NOMO-1 treated with DMSO at 0.1 percent for 48 hours (cell line): Measurements from ENCODE around the gene ZNF41.
A peak's percentile ranks its signal among the peaks of the same experiment; 100 is the strongest.
"Not testable (repeated sequence)": the region's sequence is repeated elsewhere in the genome, so short reads cannot be mapped to it uniquely, and the experiment has no call there.

Source experiments
- DNase-seq: peaks from one replicate; lab custom pipeline; 2025; ENCODE audit not compliant: unreplicated experiment; lab: John Stamatoyannopoulos, UW

The ZNF41 gene

DNA sequence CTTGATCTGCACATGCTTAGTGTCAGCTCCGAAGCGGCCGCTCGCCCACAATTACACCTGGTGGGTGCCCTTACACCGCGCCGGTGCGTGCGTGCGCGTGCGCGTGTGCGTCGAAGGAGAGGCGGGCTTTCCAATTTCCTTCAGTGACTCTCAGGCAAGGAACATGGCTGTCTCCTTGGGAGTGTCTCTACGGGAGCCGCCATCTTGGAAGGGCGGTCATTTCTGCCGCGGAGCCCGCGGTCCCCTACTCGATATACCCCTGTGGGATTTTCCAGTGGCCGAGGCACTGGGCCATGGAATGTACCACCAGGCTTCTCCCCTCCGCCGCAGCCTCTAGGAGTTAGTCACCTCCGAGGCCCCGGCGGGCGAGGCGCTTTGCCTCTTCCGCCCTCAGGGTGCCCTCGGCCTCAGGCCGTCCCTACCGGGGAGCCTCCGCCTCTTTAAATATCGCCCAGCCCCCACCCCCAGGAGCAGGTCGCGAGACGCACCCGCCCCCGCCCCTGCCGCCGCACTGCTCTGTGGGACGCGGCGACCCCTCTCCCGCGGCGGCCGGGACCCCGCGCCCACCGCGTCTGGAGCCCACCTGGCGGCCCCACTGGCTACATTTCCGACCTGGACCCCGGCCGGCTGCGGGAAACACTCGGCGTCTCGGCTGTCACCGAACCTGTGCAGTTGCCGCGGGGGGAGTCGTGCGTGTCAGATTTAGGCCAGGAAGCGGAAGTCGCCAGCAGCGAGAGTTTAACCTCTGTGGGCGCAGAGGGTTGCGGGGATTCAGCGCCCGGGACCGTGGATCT is at the start of gene ZNF41:
ZNF41 (minus strand) TSS at position 711 of the 794 bp plus-strand sequence. CDS start 15,741 bp downstream, outside the sequence.
- peak; percentile 71 for DNase-seq

DNA sequence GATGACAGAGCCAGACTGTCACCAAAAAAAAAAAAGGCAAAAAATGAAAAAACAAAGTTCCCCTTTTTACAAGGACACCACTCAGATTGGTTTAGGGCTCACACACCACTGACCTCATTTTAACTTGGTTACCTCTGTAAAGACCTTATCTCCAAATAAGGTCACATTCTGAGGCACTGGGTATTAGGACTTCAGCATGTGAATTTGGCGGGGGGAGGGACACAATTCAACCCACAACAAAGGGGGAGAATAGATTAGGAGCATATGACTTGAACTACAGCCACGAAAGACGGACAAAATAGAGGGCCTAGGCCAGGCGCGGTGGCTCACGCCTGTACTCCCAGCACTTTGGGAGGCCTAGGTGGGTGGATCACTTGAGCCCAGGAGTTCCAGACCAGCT is 47.0 kb upstream of the ZNF41 start:
- peak; percentile 40 for DNase-seq

DNA sequence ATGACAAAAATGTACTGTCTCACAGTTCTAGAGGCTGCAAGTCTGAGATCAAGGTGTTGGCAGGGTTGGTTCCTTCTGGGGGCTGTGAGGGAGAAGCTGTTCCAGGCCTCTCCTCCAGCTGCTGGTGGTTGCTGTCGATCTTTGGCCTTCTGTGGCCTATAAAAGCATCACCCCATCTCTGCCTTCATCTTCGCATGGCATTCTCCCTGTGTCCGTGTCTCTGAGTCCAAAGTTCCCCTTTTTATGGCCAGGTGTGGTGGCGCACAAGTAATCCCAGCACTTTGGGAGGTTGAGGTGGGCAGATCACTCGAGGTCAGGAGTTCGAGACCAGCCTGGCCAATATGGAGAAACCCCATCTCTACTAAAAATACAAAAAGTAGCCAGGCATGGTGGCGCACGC is 46.5 kb upstream of the ZNF41 start:
- no peak for DNase-seq

DNA sequence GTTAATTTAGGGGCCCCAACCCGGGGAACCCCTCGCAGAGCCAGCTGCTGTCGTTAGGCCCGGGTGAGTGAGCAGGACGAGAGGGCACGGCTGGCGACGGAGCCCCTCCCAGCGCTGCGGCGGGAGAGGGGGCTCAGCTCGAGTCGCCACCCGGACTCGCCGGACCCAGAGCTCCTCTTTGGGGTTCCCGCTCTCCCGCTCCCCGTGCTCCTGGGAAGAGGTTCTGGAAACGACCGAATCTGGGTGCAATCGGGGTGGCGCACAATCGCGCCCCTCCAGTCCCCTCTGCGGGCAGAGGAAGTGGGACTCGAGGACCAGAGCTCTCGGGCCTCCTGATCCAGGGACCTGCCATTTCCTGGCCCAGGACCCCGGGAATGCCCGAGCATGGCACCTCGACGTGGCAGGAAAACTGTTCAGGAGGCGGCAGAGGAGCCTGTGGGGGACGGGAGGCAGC is 40.7 kb upstream of the ZNF41 start:
- no peak for DNase-seq

DNA sequence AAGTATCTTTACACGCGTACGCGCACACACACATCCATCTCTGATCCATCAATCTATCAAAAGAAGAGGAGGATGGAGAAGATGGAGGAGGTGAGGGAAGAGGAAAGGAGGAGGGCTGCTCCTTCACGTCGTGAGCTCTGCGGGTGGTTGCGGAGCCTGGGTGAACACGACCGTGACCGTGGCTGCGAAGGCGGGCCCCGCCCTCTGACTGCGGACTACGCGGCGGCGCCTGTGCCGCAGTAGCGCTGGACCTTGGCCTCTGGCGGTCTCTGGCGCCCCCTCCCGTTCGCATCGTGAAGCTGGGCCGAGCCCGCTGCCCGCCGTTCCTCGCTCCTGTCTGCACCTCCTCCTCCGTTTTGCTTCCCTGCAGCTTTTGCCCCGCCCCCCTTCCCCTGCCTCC is 40.3 kb upstream of the ZNF41 start:
- DNase-seq: peak; percentile 51

DNA sequence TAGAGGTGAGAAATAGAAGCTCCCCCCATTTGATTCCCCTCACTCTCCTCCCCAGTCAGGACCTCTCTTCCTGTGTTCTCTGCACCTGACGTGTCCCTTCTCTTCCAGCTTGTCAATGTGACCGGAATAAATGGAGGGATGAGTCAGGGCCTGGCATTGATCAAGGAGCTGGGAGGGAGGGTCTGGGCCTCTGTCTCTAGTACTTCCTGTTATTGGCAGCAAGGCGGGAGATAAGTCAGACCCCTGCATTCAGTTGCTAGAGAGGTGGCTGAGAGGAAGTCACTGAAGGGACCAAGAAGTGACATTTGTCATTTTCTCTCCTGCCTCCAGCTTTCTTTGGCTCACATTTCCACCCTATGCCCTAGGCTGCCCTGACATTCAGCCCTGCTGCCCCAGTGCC is 35.1 kb upstream of the ZNF41 start:
- DNase-seq: no peak

DNA sequence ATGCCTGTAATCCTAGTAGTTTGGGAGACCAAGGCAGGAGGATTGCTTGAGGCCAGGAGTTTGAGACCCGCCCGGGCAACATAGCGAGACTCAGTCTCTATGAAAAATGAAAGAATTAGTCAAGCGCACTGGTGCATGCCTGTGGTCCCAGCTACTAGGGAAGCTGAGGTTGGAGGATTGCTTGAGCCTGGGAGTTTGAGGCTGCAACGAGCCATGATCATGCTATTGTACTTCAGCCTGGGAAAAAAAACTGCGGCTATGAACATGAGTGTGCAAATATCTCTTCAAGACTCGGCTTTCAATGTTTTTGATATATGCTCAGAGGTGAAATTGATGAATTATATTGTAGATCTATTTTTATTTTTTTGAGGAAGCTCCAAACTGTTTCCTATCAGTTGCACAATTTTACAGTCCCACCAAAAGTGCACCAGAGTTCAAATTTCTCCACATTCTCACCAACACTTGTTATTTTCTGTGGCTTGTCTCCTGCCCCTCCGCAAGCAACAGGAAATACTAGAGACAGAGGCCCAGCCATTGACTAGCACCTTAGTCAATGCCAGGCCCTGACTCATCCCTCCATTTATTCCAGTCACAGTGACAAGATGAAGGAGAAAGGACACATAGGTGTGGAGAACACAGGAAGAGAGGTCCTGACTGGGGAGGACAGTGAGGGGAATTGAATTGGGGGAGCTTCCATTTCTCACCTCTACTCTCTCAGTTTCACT is 33.1 kb upstream of the ZNF41 start:
- peak; percentile 9 for DNase-seq

DNA sequence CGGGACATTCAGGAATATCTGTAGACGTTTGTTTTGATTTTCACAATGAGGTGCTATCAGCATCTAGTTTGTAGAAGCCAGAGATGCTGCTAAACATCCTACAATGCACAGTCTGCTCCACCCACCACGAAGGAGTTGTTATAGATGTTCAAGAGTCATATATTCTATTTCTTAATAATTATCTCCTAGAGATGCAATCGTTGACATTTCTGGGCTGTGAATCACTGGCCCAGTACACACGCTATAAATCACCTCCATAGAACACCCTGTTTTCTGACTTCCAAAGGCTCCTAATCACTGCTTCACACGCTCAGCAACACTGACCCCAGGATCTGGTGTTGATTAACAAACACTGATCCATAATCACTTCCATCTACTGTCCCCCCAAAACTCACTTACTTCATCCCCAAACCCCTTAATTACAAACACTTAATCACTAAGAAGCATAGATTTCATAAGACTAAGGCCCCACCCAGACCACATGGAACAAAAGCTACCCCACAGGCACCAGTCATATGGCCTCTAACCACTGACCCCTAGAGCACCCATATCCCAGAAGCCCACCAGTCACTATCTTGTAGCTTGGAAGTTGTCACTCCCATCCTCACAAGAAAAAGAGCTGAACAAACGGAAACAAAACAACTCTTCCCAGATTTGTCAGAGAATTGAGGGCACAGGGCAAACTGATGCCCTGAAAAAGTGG is 31.7 kb upstream of the ZNF41 start:
- DNase-seq: no peak

DNA sequence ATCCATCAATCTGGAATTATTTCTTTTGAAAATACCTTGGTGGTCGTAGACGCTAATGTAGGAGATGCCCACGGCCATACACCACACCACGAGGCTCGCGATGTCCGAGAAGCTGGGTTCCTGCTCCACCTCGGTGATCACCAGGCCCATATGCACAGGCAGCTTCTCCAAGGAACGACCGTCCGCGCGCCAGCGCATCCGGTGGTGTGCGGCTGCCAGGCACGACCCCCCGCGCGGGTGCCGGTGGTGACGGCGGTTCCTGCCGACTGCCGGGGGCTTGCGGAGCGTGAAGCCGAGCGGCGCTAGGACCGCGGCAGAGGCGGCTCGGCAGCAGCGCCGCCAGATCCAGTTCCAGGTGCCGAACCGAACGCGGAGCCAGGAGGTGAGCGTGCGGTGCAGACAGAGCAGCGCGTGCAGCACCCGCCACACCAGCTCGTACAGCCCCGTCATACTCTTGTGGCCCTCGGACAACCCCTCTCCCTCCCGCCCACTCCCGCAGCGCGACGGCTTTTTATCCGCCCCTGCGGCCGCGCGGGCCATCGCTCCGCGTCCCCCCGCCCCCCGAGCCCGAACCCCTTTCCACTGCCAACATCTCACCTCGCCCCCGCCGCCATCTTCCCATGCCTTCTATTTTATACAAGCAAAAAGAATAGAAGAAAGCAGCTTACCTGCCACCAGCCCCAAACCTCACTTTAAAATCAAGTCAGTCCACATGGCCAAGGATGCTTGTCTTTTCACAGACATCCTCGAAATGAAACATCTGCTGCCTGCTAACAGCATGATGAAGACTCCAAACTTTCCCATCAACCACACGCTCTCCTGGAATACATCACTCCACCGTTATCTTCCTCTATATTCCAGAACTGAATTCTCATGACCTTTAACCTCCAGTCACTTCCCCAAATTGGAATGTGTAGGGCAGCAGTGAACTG is 30.3 kb upstream of the ZNF41 start:
- not testable (repeated sequence) for DNase-seq

DNA sequence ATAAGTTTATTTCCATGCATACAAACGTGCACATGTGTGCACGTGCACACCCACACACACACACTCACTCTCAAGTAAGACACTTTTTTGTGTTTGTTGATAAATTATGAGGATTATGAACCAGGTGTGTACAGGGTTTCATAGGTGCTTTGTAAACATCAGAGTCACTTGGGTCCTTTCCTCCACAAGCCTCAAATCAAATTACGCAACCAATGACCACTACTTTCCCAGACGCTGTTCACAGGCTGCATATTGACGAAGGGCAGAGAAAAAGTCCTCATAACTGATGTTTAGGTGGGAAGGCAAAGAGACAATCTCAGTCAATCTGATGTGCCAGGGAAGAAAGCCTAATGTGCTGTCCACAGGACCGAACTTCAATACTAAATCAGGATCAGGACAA is 29.4 kb upstream of the ZNF41 start:
- not testable (repeated sequence) for DNase-seq

DNA sequence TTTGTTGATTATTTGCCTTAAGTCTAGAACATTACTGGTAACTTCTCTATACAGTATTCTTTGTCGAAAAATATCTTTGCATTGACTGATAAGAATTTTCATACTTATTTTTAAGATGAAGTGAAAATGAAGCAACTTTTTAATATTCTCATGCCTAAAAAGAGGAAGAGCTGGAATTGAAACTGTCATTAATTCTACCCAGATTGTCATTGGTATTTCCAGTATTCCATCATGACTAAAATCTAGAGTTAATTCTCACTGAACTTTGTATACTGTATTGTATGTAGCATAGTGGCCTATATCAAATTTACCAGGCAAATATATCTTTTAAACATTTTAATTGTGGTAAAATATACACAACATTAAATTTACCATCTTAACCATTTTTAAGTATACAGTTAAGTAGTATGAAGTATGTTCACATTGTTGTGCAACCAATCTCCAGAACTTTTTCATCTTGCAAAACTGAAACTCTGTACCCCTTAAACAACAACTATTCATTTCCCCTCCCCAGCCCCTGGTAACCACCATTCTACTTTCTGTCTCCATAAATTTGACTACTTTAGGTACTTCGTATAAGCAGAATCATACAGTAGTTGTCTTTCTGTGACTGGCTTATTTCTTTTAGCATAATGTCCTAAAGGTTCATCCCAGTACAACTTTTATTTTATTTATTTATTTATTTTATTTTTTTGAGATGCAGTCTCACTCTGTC is 24.3 kb upstream of the ZNF41 start:
- peak; percentile 52 for DNase-seq

DNA sequence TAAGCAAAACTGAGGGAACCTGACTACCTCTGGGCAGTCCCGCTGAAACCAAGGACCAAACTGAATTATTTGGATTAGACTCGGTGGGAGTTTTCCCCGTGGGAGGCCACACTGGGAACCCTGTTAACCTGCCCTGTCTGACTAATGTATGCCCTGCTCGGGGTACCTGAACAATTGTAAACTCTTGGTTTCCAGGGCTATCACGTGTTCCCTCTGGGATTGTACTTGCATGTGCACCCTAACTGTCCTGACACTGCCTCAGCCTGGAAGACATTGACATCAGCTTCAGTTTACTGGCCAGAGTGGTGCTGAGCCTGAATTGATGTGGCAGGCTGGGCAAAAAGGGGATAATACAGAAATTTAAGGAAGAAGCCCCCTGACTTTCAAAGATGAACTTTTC is 20.1 kb upstream of the ZNF41 start:
- DNase-seq: no peak

DNA sequence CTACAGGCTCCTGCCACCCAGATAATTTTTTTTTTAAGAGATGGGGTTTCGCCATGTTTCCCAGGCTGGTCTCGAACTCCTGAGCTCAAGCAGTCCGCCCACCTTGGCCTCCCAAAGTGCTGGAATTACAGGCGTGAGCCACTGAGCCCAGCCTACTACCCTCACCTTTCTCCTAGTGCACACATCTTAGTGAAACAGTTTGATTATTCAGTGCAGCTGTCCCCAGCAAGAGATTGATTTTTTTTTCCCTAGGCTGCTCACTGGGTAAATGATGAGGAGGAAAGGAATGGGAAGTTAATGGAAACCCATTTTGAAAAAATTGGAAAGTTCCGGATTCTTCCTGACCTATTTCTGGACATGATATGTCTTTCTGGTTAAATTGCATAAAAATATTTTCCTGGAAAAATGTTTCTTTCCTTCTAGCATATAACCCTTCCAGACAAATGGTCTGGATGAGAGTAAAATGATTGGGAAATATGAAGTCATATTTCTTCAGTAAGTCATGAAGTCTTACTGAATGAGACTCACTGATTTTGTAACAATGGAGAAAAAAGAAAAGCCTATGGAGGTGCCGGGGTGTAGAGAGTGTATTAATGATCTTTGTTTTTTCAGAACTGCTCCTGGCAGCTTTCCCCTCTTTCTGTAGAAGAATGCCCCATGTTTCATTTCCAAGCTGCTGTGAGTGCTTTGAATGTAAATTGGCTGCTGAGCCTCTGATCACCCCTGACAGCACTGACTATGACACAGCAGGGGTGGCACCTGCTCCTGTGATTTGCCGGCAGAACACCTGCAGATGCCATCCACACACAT is 19.5 kb upstream of the ZNF41 start:
- no peak for DNase-seq

DNA sequence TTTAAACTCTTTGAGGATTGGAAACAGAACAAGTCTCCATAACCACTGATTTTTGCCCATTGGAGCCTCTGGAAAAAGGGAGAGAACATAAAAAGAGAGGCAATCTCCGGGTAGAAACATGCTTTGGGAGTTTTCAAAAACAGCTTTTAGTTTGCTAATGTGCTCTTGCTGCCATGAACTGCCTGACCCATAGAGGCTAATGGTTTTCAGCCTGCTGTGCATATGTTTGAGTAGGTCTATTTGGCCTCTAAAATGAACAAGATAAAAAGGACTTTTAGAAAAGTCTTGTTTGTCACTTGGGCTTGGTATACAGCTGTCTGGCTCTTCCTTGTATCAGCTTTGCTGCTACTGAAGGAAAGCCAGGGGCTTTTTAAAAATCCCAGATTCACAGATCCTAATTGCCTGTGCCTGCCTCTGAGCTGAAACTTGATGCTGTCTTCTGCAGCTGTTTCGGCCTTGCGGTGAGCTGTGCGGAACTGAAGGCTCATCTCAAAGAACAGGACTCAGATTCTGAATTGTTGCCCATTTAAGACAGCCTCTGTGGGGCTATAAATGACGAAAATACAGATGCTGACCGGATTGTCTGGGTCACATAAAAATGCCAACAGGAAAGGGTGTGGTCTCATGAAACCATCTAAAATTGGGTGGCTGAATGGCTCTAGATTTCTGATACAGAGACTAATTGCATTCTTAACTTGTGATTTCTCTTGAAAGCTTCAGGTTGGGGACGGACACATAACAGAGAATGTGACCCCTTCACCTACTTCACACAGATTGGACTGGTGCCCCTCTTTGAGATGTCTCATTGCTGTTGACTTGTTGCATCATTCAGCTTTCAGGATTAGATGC is 18.4 kb upstream of the ZNF41 start:
- DNase-seq: peak; percentile 28

DNA sequence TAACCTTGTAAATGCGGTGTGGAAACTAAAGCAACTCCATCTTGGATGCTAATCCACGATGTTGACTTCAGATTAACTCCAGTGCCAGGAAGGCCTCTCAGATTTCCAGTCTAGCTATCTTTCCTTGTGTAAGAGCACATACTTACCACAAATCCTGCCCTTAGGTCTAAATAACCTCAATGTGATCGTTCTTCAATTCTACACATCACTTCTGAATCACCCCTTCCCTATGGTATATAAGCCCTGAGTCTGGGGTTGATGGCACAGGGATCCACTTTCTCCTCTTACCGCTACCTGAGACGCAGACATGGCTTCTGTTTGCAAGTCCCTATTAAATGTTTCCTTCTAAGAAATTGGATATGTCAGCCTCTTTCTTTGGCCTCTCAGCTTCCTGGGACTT is 17.5 kb upstream of the ZNF41 start:
- DNase-seq: no peak

DNA sequence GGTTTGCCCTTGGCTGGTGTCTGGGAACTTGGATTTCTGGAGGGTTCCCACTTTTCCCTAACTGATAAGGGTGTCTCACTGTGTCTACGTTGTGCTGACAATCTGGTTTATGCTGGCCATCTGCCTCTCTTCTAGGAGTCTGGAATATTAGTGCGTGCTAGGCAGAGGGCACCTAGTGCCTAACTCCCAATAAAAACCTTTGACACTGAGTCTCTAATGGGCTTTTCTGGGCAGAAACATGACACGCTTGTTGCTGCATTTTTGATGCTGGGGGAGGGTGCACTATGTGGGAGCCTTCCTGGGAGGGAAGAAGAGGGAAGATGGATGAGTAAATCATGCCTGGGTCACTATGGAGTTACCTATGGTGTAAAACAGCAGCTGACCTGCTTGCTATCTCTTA is 16.3 kb upstream of the ZNF41 start:
- DNase-seq: no peak

DNA sequence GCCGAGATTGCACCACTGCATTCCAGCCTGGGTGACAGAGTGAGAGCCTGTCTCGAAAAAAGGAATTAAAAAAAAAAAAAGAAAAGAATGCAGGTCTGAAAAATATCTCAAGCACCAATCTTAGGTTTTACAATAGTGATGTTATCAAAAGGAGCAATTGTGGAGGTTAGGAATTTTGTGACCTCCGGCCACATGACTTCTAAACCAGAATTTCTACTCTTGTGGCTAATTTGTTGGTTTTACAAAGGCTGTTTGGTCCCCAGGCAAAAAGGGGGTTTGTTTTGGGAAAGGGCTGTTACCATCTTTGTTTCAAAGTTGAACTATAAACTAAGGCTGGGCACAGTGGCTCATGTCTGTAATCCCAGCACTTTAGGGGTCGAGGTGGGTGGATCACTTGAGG is 15.4 kb upstream of the ZNF41 start:
- DNase-seq: no peak

DNA sequence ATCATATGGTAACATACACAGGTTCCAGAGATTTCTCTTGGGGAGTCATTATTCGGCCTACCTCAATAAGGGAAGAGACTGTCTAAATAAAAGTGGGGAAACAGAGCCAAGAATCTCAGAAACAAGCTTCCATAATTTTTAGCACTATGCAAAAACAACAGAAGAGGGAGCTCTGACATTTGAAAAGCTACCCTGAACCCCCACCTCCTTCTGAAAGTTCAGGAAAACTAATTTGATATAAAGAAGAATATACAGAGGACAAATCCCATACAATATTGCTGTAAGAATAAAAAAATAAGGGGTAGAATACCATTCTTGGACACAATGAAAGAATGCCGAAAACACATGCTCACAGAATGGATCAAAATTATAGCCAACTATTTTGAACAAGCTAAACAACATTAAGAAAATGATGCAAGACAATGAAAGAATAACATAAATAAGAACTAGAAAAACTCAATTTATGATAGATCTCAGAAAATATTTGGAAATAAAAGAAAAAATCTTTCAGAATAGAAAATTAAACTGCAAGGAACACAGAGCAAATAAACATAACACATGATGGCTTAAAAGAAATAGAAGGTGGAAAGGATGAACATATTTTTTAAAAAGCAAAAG is 14.4 kb upstream of the ZNF41 start:
- peak; percentile 10 for DNase-seq
